MM.1S (cell line): ENCODE measurements around the gene MAGEA9.

Source experiments
- CTCF ChIP-seq: fragments of 300-600 bp; sonication (generic); IDR thresholded peaks from 2 replicates; pipeline ENCODE4 v1.5.1; 2016; ENCODE audit warnings: antibody characterized with exemption, low read length, mixed read lengths
- EZH2 ChIP-seq: fragments of 300-600 bp; sonication (generic); optimal IDR thresholded peaks from 2 replicates; pipeline ENCODE3; 2017; ENCODE audit warnings: low read depth, mild to moderate bottlenecking, antibody characterized with exemption, low read length, mixed read lengths
- EZH2phosphoT487 ChIP-seq: fragments of 300-600 bp; sonication (generic); IDR thresholded peaks from 2 replicates; pipeline ENCODE4 v1.6.1; 2018; ENCODE audit warnings: antibody characterized with exemption, low read length

- TF ChIP-seq CTCF = no peak
- no peak for TF ChIP-seq EZH2phosphoT487
- no peak for TF ChIP-seq EZH2
Observed at GRCh38 chrX:149804102-149804501, 22.4 kb downstream of the MAGEA9 start.
